ENCODE results near the gene GRK2. TPM values are rescaled to one million over a fixed set of nuclear protein-coding genes. Genes with fewer than 3 reads are reported as not detected.
A peak's percentile ranks its signal among the peaks of the same experiment; 100 is the strongest.

Gene GRK2
- total RNA-seq, 1 donor from 2014 or later = 35.7 TPM

GRCh38 chr11:67269401-67270255 is 3.4 kb downstream of the GRK2 start:
- DNase-seq (ENCODE audit: low read depth, low spot score) = no peak

GRCh38 chr11:67270256-67271204 is 4.3 kb downstream of the GRK2 start:
- no peak for DNase-seq (ENCODE audit: low read depth, low spot score)

- DNase-seq (ENCODE audit: low read depth, low spot score) = no peak
Observed at GRCh38 chr11:67271205-67271540, 4.9 kb downstream of the GRK2 start.

GRCh38 chr11:67271541-67272284 is 5.4 kb downstream of the GRK2 start:
- no peak for DNase-seq (ENCODE audit: low read depth, low spot score)

GRCh38 chr11:67272327-67273259 is 6.3 kb downstream of the GRK2 start:
- no peak for DNase-seq (ENCODE audit: low read depth, low spot score)

- DNase-seq (ENCODE audit: low read depth, low spot score) = no peak
Observed at GRCh38 chr11:67273260-67273990, 7.2 kb downstream of the GRK2 start.

GRCh38 chr11:67274768-67275605 is 8.7 kb downstream of the GRK2 start:
- DNase-seq (ENCODE audit: low read depth, low spot score) = no peak

- DNase-seq (ENCODE audit: low read depth, low spot score) = no peak
Observed at GRCh38 chr11:67275606-67276409, 9.5 kb downstream of the GRK2 start.

- no peak for DNase-seq (ENCODE audit: low read depth, low spot score)
Observed at GRCh38 chr11:67276781-67277230, 10.5 kb downstream of the GRK2 start.

GRCh38 chr11:67277231-67277961 is 11.1 kb downstream of the GRK2 start:
- DNase-seq (ENCODE audit: low read depth, low spot score) = peak; percentile 52

GRCh38 chr11:67278135-67278938 is 12.1 kb downstream of the GRK2 start:
- DNase-seq (ENCODE audit: low read depth, low spot score) = no peak

GRCh38 chr11:67278939-67279588 is 12.8 kb downstream of the GRK2 start:
- no peak for DNase-seq (ENCODE audit: low read depth, low spot score)

- DNase-seq (ENCODE audit: low read depth, low spot score) = no peak
Observed at GRCh38 chr11:67279589-67280340, 13.5 kb downstream of the GRK2 start.

- DNase-seq (ENCODE audit: low read depth, low spot score) = no peak
Observed at GRCh38 chr11:67280341-67280787, 14.1 kb downstream of the GRK2 start.

All from pulmonary artery endothelial cell (primary cell).